ENCODE results near the gene DYNC1H1. TPM values are rescaled to one million over a fixed set of nuclear protein-coding genes. Genes with fewer than 3 reads are reported as not detected.

The DYNC1H1 gene
- total RNA-seq, 1 experiment from 2014 or later = 833 TPM

GRCh38 chr14:101947577-101947903 lies 16.8 kb upstream of the DYNC1H1 start:
- no peak for TF ChIP-seq CTCF (conservative IDR thresholded peaks at IDR 0.05; ENCODE audit: low read depth, low read length)
- TF ChIP-seq EZH2 (IDR thresholded peaks at IDR 0.05; ENCODE audit: borderline replicate concordance, low read depth, low read length, poor library complexity, severe bottlenecking) = no peak
- no peaks in the 10 kb centered on the region for H3K4me1 ChIP-seq (ENCODE audit: insufficient read depth, low read length, poor library complexity, severe bottlenecking)
- TSS peak; percentile 98 for BruUV-seq (replicated peaks)
- CTCF ChIA-PET = no interaction called here
- DNase-seq (ENCODE audit: low spot score) = peak; percentile 28
- H3K27ac ChIP-seq (ENCODE audit: low read depth, low read length, poor library complexity, severe bottlenecking) = peak overlapping the region; percentile 98
- H3K9me3 ChIP-seq (ENCODE audit: low read depth, low read length, poor library complexity, severe bottlenecking) = no peaks in the 10 kb centered on the region
- no peaks in the 10 kb centered on the region for H3K36me3 ChIP-seq (ENCODE audit: insufficient read depth, low read length, poor library complexity, severe bottlenecking)
- POLR2A ChIA-PET (ENCODE audit: low non-redundant PET) = interaction anchor here (0.6 to 0.8 kb wide), 2 partner anchors 1228 to 1495 kb away, joined by 3 read pairs; no protein-coding TSS in a partner anchor
- H3K4me3 ChIP-seq (ENCODE audit: low read depth, low read length, poor library complexity, severe bottlenecking) = peak overlapping the region; percentile 81
- H3K27me3 ChIP-seq (replicated peaks; ENCODE audit: insufficient read depth, low read depth, low read length, poor library complexity) = no peaks in the 10 kb centered on the region
- intact Hi-C loops (cut with micrococcal nuclease; ENCODE audit: unreplicated experiment) = loop anchor here (5.0 kb wide), 1 partner anchor 185 kb away; the partner anchor contains the start of gene PPP2R5C

- H3K27me3 ChIP-seq (replicated peaks; ENCODE audit: insufficient read depth, low read depth, low read length, poor library complexity) = no peaks in the 10 kb centered on the region
- DNase-seq (ENCODE audit: low spot score) = peak; percentile 100
- ChIA-PET CTCF (no interaction called here), POLR2A (ENCODE audit: low non-redundant PET) (interaction anchor here (0.6 to 0.9 kb wide), 4 partner anchors 138 to 1495 kb away, joined by 3 to 9 read pairs (median 4); no protein-coding TSS in a partner anchor)
- no peaks in the 10 kb centered on the region for H3K36me3 ChIP-seq (ENCODE audit: insufficient read depth, low read length, poor library complexity, severe bottlenecking)
- intact Hi-C loops (cut with micrococcal nuclease; ENCODE audit: unreplicated experiment) = loop anchor here (5.0 kb wide), 1 partner anchor 186 kb away; the partner anchor contains the start of gene PPP2R5C
- BruUV-seq (replicated peaks) = no TSS peak
- H3K9me3 ChIP-seq (ENCODE audit: low read depth, low read length, poor library complexity, severe bottlenecking) = no peaks in the 10 kb centered on the region
- peak overlapping the region; percentile 81 for H3K4me3 ChIP-seq (ENCODE audit: low read depth, low read length, poor library complexity, severe bottlenecking)
- peak overlapping the region; percentile 98 for H3K27ac ChIP-seq (ENCODE audit: low read depth, low read length, poor library complexity, severe bottlenecking)
- no peaks in the 10 kb centered on the region for H3K4me1 ChIP-seq (ENCODE audit: insufficient read depth, low read length, poor library complexity, severe bottlenecking)
- no peak for TF ChIP-seq EZH2 (IDR thresholded peaks at IDR 0.05; ENCODE audit: borderline replicate concordance, low read depth, low read length, poor library complexity, severe bottlenecking)
- no peak for TF ChIP-seq CTCF (conservative IDR thresholded peaks at IDR 0.05; ENCODE audit: low read depth, low read length)
These were observed 16.3 kb upstream of the DYNC1H1 start for GRCh38 chr14:101947904-101948665.

GRCh38 chr14:101948666-101949216 lies 15.6 kb upstream of the DYNC1H1 start:
- H3K36me3 ChIP-seq (ENCODE audit: insufficient read depth, low read length, poor library complexity, severe bottlenecking) = no peaks in the 10 kb centered on the region
- H3K9me3 ChIP-seq (ENCODE audit: low read depth, low read length, poor library complexity, severe bottlenecking) = no peaks in the 10 kb centered on the region
- no peak for DNase-seq (ENCODE audit: low spot score)
- intact Hi-C loops (cut with micrococcal nuclease; ENCODE audit: unreplicated experiment) = loop anchor here (5.0 kb wide), 1 partner anchor 186 kb away; the partner anchor contains the start of gene PPP2R5C
- no peaks in the 10 kb centered on the region for H3K4me1 ChIP-seq (ENCODE audit: insufficient read depth, low read length, poor library complexity, severe bottlenecking)
- TSS peak; percentile 86 for BruUV-seq (replicated peaks)
- ChIA-PET POLR2A (ENCODE audit: low non-redundant PET) (interaction anchor here (0.6 to 0.9 kb wide), 3 partner anchors 139 to 238 kb away, joined by 3 to 9 read pairs (median 6); no protein-coding TSS in a partner anchor), CTCF (no interaction called here)
- TF ChIP-seq EZH2 (IDR thresholded peaks at IDR 0.05; ENCODE audit: borderline replicate concordance, low read depth, low read length, poor library complexity, severe bottlenecking) (no peak), CTCF (conservative IDR thresholded peaks at IDR 0.05; ENCODE audit: low read depth, low read length) (no peak)
- peak overlapping the region; percentile 81 for H3K4me3 ChIP-seq (ENCODE audit: low read depth, low read length, poor library complexity, severe bottlenecking)
- H3K27me3 ChIP-seq (replicated peaks; ENCODE audit: insufficient read depth, low read depth, low read length, poor library complexity) = no peaks in the 10 kb centered on the region
- H3K27ac ChIP-seq (ENCODE audit: low read depth, low read length, poor library complexity, severe bottlenecking) = peak overlapping the region; percentile 98
